Body of pancreas (tissue), 4 donors: ENCODE measurements around the gene CSTB.

Experiments
- POLR2A ChIP-seq, 3 donors: fragments of 450-650 bp; IDR thresholded peaks; one replicate each; pipeline ENCODE4 v1.6.1; 2016; ENCODE audit warnings: antibody characterized with exemption in 3 of 3, mild to moderate bottlenecking in 2 of 3
- TF ChIP-seq, protein P1 (sequence below), 7 experiments: fragments of 450-650 bp in 4 of 7; fragments of 200-600 bp in 3 of 7; sonication (generic) in 3 of 7; IDR thresholded peaks; one replicate each; pipeline ENCODE4 v1.5.1; 2016 to 2019; ENCODE audit warnings: antibody characterized with exemption in 7 of 7

DNA sequence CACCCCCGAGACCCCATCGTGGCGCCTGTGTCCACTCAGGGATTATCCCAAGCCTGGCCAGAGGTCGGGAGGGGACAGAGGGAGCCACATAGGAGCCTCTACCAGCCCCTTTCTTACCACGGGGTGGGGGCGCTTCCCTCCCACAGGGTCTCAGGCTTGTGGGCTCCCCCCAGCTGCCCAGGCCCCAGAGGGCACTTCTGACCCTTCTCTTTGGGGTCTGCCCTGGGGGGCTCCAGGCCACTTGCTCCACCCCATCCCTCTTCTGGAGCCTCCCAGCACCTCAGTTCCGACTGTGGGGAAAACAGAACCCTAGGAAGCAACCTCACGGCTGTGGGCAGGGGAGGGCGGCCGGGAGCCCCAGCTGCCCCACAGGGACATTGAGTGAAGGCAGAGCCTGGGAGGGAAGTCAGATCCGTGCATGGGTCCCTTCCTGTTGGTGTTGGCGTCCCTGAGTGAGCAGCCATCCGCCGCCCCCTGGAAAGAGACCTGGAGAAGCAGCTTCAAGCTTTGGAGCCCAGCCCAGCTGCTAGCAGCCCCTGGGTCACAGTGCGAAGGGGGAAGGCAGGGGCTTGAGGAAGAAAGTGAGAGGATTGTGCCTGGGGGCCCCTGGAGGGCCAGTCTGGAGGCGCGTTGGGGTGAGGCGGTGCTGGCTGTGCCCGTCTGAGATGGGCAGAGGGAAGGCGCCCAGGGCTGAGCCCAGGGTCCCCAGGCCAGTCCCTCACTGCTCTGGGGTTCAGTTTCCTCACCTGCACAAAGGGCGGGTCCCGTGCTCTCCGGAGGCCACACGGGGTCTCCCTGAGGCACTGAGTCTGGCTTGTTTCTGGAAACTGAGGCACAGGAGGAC lies 35.4 kb upstream of the CSTB start:
- TF ChIP-seq POLR2A (IDR thresholded peaks at IDR 0.05): no peak
- TF ChIP-seq, protein P1, sequence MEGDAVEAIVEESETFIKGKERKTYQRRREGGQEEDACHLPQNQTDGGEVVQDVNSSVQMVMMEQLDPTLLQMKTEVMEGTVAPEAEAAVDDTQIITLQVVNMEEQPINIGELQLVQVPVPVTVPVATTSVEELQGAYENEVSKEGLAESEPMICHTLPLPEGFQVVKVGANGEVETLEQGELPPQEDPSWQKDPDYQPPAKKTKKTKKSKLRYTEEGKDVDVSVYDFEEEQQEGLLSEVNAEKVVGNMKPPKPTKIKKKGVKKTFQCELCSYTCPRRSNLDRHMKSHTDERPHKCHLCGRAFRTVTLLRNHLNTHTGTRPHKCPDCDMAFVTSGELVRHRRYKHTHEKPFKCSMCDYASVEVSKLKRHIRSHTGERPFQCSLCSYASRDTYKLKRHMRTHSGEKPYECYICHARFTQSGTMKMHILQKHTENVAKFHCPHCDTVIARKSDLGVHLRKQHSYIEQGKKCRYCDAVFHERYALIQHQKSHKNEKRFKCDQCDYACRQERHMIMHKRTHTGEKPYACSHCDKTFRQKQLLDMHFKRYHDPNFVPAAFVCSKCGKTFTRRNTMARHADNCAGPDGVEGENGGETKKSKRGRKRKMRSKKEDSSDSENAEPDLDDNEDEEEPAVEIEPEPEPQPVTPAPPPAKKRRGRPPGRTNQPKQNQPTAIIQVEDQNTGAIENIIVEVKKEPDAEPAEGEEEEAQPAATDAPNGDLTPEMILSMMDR (IDR thresholded peaks at IDR 0.05): no peak
